Liver (tissue), 9 donors: Measurements from ENCODE around the gene FUCA1. TPM values are rescaled to one million over a fixed set of nuclear protein-coding genes. Genes with fewer than 3 reads are reported as not detected.

ENCODE experiments used
- DNase-seq: peaks from one replicate; pipeline ENCODE4 v3.0.0-alpha.2; 2017; ENCODE audit warnings: low spot score
- H3K27ac ChIP-seq, 2 donors: one replicate each; pipeline ENCODE4 v1.7.0; 2013; ENCODE audit warnings: inconsistent platforms in 2 of 2, low read length in 2 of 2, control low read depth in 1 of 2, low read depth in 1 of 2, mild to moderate bottlenecking in 1 of 2
- H3K27me3 ChIP-seq, 4 donors: one replicate each; pipeline versions ENCODE4 v1.6.1 to v1.7.0; 2013; ENCODE audit warnings: low read length in 3 of 4, inconsistent platforms in 1 of 4, mild to moderate bottlenecking in 1 of 4, moderate library complexity in 1 of 4; ENCODE audit not compliant: control insufficient read depth in 4 of 4, insufficient read depth in 4 of 4
- H3K36me3 ChIP-seq, 4 donors: one replicate each; pipeline versions ENCODE4 v1.6.1 to v1.7.0; 2013; ENCODE audit warnings: low read length in 3 of 4, mild to moderate bottlenecking in 3 of 4, low read depth in 1 of 4, moderate library complexity in 1 of 4; ENCODE audit not compliant: control insufficient read depth in 4 of 4, insufficient read depth in 3 of 4
- H3K4me1 ChIP-seq, 4 donors: one replicate each; pipeline versions ENCODE4 v1.6.1 to v1.7.0; 2013; ENCODE audit warnings: low read length in 3 of 4, mild to moderate bottlenecking in 3 of 4, moderate library complexity in 1 of 4; ENCODE audit not compliant: control insufficient read depth in 4 of 4, insufficient read depth in 4 of 4
- H3K4me3 ChIP-seq, 3 donors: one replicate each; pipeline versions ENCODE4 v1.6.1 to v1.7.0; 2013; ENCODE audit warnings: low read length in 3 of 3, control low read depth in 1 of 3, low read depth in 1 of 3, mild to moderate bottlenecking in 1 of 3
- H3K9ac ChIP-seq, 2 donors: one replicate each; pipeline ENCODE4 v1.7.0; 2013; ENCODE audit warnings: low read length in 2 of 2, mild to moderate bottlenecking in 2 of 2, moderate library complexity in 2 of 2, control low read depth in 1 of 2, low read depth in 1 of 2
- H3K9me3 ChIP-seq, 4 donors: one replicate each; pipeline versions ENCODE4 v1.6.1 to v1.7.0; 2013; ENCODE audit warnings: low read length in 3 of 4; ENCODE audit not compliant: control insufficient read depth in 4 of 4
- CTCF ChIP-seq: fragments of 150-350 bp; IDR thresholded peaks from 2 replicates; pipeline ENCODE4 v1.5.1; 2017; ENCODE audit warnings: improper control_type of control experiment, low read depth, low read length; ENCODE audit not compliant: missing input control
- EGR1 ChIP-seq, 2 donors: IDR thresholded peaks; 2 replicates each; pipeline ENCODE4 v1.6.1; 2016 to 2018; ENCODE audit warnings: antibody characterized with exemption in 2 of 2, low read depth in 2 of 2
- FOXA1 ChIP-seq: IDR thresholded peaks from 2 replicates; pipeline ENCODE4 v1.6.1; 2016; ENCODE audit warnings: antibody characterized with exemption
- FOXA2 ChIP-seq: IDR thresholded peaks from 2 replicates; pipeline ENCODE4 v1.6.1; 2016; ENCODE audit warnings: antibody characterized with exemption
- GABPA ChIP-seq, 2 donors: IDR thresholded peaks in 1 of 2; conservative IDR thresholded peaks in 1 of 2; 2 replicates each; pipeline ENCODE4 v1.6.1; 2016; ENCODE audit warnings: antibody characterized with exemption in 2 of 2, mild to moderate bottlenecking in 1 of 2, moderate library complexity in 1 of 2
- HNF4A ChIP-seq, 2 donors: conservative IDR thresholded peaks; 2 replicates each; pipeline ENCODE4 v1.6.1; 2016; ENCODE audit warnings: antibody characterized with exemption in 2 of 2, mild to moderate bottlenecking in 2 of 2
- HNF4G ChIP-seq: IDR thresholded peaks from 2 replicates; pipeline ENCODE4 v1.6.1; 2016; ENCODE audit warnings: antibody characterized with exemption
- JUND ChIP-seq, 2 donors: IDR thresholded peaks; 2 replicates each; pipeline ENCODE4 v1.6.1; 2016; ENCODE audit warnings: antibody characterized with exemption in 2 of 2
- MAX ChIP-seq: IDR thresholded peaks from 2 replicates; pipeline ENCODE4 v1.6.1; 2016; ENCODE audit warnings: antibody characterized with exemption
- NR2F2 ChIP-seq: IDR thresholded peaks from 2 replicates; pipeline ENCODE4 v1.6.1; 2016; ENCODE audit warnings: antibody characterized with exemption
- RAD21 ChIP-seq, 2 donors: IDR thresholded peaks; 2 replicates each; pipeline ENCODE4 v1.6.1; 2016; ENCODE audit warnings: antibody characterized with exemption in 2 of 2, mild to moderate bottlenecking in 2 of 2
- RXRA ChIP-seq, 2 donors: IDR thresholded peaks; 2 replicates each; pipeline ENCODE4 v1.6.1; 2017 to 2018; ENCODE audit warnings: antibody characterized with exemption in 2 of 2, mild to moderate bottlenecking in 1 of 2
- SP1 ChIP-seq: IDR thresholded peaks from 2 replicates; pipeline ENCODE4 v1.6.1; 2018; ENCODE audit warnings: antibody characterized with exemption, mild to moderate bottlenecking
- TAF1 ChIP-seq: conservative IDR thresholded peaks from 2 replicates; pipeline ENCODE4 v1.6.1; 2016; ENCODE audit warnings: antibody characterized with exemption, mild to moderate bottlenecking
- YY1 ChIP-seq: IDR thresholded peaks from 2 replicates; pipeline ENCODE4 v1.6.1; 2016; ENCODE audit warnings: antibody characterized with exemption, mild to moderate bottlenecking
- ZBTB33 ChIP-seq: IDR thresholded peaks from 2 replicates; pipeline ENCODE4 v1.6.1; 2016; ENCODE audit warnings: antibody characterized with exemption
- WGBS: extraction: QIAGEN DNeasy Blood & Tissue Kit; methylation state at CpG from one replicate; pipeline ENCODE4 v1.1.7; 2013; 5-methylcytosine and 5-hydroxymethylcytosine counted together
- polyA plus RNA-seq, 2 donors: library from polyadenylated mRNA; stranded (reverse) in 1 of 2; unstranded in 1 of 2; fragments of 200-250 nt in 1 of 2; fragments of >200 nt in 1 of 2; fragmentation: Nextera tagmentation in 1 of 2; extraction: Ambion mirVana in 1 of 2; gene quantifications; one replicate each; pipeline versions ENCODE4 v1.2.1 to v1.2.3, GENCODE V29; 2013 to 2015
- total RNA-seq, 2 donors: library from RNA; depleted of rRNA; stranded (reverse); fragments of >200 nt; gene quantifications; one replicate each; pipeline ENCODE4 v1.2.3, GENCODE V29; 2014
- TF ChIP-seq, protein P1 (sequence below): IDR thresholded peaks from 2 replicates; pipeline ENCODE4 v1.6.1; 2016; ENCODE audit warnings: antibody characterized with exemption
- TF ChIP-seq, protein P2 (sequence below): IDR thresholded peaks from 2 replicates; pipeline ENCODE4 v1.6.1; 2016; ENCODE audit warnings: antibody characterized with exemption, mild to moderate bottlenecking
- donor health status: healthy.
- donor health status: healthy.
- donor health status: healthy.
- donor health status: healthy.
- donor health status: healthy.

The FUCA1 gene
- total and polyA plus RNA-seq, 4 donors = 33.8 to 58.0 (median 44.7) TPM

- no peak overlapping the region for H3K4me3 ChIP-seq
- H3K9ac ChIP-seq = no peak overlapping the region
- DNase-seq = no peak
- H3K27ac ChIP-seq = no peak overlapping the region
- no peaks in the 10 kb centered on the region for H3K36me3 ChIP-seq
- TF ChIP-seq, protein P1, sequence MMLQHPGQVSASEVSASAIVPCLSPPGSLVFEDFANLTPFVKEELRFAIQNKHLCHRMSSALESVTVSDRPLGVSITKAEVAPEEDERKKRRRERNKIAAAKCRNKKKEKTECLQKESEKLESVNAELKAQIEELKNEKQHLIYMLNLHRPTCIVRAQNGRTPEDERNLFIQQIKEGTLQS = no peak
- TF ChIP-seq FOXA2 = no peak
- TF ChIP-seq SP1 = no peak
- no peak for TF ChIP-seq HNF4G
- TF ChIP-seq RAD21 (IDR thresholded peaks at IDR 0.05) = no peak
- no peak for TF ChIP-seq GABPA (IDR thresholded peaks at IDR 0.05 in 1 of 2, conservative IDR thresholded peaks at IDR 0.05 in 1 of 2)
- no peak for TF ChIP-seq MAX
- no peak for TF ChIP-seq TAF1
- no peak for TF ChIP-seq JUND (IDR thresholded peaks at IDR 0.05)
- no peak for TF ChIP-seq RXRA (IDR thresholded peaks at IDR 0.05)
- TF ChIP-seq, protein P2, sequence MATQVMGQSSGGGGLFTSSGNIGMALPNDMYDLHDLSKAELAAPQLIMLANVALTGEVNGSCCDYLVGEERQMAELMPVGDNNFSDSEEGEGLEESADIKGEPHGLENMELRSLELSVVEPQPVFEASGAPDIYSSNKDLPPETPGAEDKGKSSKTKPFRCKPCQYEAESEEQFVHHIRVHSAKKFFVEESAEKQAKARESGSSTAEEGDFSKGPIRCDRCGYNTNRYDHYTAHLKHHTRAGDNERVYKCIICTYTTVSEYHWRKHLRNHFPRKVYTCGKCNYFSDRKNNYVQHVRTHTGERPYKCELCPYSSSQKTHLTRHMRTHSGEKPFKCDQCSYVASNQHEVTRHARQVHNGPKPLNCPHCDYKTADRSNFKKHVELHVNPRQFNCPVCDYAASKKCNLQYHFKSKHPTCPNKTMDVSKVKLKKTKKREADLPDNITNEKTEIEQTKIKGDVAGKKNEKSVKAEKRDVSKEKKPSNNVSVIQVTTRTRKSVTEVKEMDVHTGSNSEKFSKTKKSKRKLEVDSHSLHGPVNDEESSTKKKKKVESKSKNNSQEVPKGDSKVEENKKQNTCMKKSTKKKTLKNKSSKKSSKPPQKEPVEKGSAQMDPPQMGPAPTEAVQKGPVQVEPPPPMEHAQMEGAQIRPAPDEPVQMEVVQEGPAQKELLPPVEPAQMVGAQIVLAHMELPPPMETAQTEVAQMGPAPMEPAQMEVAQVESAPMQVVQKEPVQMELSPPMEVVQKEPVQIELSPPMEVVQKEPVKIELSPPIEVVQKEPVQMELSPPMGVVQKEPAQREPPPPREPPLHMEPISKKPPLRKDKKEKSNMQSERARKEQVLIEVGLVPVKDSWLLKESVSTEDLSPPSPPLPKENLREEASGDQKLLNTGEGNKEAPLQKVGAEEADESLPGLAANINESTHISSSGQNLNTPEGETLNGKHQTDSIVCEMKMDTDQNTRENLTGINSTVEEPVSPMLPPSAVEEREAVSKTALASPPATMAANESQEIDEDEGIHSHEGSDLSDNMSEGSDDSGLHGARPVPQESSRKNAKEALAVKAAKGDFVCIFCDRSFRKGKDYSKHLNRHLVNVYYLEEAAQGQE = no peak
- TF ChIP-seq NR2F2 = no peak
- TF ChIP-seq EGR1 (IDR thresholded peaks at IDR 0.05; ENCODE audit: low read depth in 2 of 2) = no peak
- no peak for TF ChIP-seq FOXA1
- no peak for TF ChIP-seq YY1
- TF ChIP-seq CTCF = no peak
- no peak for TF ChIP-seq ZBTB33
- no peak for TF ChIP-seq HNF4A (conservative IDR thresholded peaks at IDR 0.05)
- H3K9me3 ChIP-seq = peaks cover 0 to 23% (median 12%) of the 10 kb centered on the region in 4 donors
- H3K4me1 ChIP-seq = no peaks in the 10 kb centered on the region
- H3K27me3 ChIP-seq = no peaks in the 10 kb centered on the region
- WGBS = 81% methylated on average over 4 of the region's 4 CpGs
Observed at GRCh38 chr1:23882746-23883145, 14.7 kb upstream of the FUCA1 start.
